Measurements from ENCODE around the gene DHX58. TPM values are rescaled to one million over a fixed set of nuclear protein-coding genes. Genes with fewer than 3 reads are reported as not detected.

Gene DHX58
- total RNA-seq, 1 experiment from 2014 or later: 7.8 TPM

DNA sequence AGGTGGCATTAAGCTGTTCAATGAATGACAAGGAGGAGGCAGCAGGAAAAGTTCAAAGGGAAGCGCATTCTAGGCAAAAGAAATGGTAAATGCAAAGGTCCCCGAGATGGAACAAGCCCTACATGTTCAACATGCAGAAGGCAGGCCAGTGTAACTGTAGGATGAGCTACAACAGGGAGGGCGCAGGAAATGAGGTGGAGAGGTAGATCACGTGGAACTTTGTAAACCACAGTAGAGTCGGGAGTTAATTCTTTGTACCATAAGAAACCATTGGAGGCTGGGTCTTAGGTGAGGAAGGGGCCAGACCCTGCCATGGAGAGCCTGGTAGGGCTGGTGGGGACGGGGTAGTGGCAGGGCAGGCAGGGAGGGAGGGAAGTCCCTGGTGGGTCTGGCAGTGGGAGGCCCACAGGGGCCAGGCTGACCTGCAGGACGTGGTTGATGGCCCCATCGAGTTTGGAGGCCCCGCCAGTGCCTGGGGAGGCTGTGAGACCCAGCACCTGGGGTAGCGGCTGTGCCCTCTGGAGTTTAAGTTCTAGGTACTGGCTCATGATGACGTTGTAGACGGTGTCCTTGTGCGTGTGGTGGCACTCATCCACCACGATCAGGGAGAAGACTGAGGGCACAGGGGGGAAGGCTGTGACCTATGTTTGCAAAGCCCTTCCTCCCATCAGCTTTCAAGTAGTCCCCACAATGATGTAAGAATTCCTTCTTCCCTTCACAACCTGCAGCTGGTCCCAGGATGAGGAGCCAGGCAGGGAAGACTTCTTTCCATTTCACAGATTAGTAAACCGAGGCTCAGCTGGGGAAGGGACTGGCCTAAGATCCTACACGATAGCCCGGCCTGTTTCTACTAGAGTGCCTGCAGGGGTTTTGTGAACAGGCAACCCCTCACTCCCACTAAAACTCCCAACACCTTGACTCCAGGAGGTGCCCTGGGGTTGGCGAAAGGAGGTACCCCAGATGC, 1.9 kb downstream of the DHX58 start:
- DNase-seq (ENCODE audit: low spot score): no peak

DNA sequence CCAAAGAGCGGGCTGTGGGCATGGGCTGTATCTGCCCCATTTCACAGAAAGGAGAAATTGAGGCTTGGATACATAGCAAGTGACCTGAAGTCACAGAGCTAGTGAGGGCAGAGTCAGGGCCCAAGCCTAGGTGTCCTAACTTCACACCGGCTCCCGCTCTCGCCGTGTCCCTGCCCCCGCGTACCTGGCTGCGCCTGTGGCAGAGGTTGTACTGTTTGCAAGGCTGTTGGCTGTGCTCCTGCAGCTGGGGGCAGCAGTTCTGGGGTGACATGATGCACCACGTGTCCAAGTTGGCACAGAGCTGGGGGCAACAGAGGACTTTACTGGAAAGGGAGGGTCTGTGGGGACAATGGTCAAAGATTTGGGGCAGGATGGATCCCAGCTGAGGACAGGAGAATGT, 3.4 kb downstream of the DHX58 start:
- no peak for DNase-seq (ENCODE audit: low spot score)

DNA sequence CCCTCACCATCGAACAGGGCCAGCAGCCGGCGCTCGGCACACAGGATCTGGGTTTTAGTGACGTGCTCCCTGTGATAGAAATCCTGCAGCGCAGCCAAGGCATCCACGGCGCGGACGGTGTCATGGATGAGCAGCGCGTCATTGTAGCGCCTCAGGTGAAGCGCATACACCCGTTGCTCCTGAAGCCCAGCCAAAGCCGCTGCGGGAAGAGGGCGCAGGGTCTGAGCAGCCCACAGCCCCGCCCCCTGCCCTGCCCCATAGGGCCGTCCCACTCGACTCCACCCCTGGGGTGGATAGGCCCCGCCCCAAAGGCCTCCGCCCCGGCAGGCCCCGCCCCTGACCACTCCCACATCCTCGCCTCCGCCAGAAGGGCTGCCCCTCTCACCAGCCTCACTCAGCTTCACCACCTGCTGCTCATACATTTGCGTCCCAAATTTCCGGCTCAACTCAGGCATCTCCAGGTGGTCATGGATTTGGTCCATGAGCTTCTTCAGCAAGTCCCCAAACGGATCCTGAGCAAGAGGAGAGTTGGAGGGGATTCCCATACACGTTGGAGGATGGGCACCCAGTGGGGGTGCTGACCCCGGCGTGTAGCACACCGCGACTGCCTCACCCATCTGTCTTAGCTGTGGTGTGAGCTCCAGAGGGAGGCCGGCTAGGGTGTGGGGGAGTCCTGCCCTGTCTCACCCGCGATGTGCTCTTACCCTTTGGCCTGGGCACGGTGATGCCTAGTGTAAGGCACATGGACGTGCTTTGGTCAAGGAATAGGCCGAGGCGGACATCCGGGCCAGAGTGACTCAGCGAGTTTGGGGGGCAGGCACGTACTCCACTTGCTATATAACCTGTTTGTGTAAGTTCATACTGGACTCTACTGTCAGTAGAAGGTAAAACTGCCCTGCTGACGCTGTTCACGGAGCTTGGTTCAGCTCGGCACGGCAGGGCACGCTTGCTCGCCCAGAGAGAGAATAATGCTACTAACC, 4.6 kb downstream of the DHX58 start:
- no peak for DNase-seq (ENCODE audit: low spot score)

DNA sequence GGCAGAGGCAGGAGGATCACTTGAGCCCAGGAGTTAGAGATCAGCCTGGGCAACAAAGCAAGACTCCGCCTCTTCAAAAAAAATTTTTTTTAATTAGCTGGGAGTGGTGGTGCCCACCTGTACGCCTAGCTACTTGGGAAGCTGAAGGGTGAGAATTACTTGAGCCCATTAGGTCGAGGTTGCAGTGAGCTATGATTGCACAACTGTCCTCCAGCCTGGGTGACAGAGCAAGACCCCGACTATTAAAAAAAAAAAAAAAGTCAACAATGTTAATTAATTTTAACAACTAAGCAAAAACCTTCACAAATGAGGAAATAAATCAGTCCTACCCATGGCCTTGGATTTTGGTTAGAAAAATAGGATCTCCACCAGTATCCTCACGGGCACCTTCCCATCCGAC, 5.4 kb downstream of the DHX58 start:
- DNase-seq (ENCODE audit: low spot score): no peak

DNA sequence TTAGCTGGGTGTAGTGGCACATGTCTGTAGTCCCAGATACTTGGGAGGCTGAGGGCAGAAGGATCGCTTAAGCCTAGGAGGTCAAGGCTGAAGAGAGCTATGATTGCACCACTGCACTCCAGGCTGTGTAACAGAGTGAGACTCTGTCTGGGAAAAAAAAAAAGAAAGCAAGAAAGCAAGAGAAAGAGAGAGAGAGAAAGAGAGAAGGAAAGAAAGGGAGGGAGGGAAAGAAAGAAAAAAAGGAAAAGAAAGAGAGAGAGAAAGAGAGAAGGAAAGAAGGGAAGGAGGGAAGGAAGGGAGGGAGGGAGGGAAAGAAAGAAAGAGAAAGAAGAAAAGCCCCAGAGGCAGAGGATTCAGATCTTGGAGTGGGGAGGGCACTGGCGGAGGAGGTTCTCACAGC, 6.5 kb downstream of the DHX58 start:
- DNase-seq (ENCODE audit: low spot score): no peak

DNA sequence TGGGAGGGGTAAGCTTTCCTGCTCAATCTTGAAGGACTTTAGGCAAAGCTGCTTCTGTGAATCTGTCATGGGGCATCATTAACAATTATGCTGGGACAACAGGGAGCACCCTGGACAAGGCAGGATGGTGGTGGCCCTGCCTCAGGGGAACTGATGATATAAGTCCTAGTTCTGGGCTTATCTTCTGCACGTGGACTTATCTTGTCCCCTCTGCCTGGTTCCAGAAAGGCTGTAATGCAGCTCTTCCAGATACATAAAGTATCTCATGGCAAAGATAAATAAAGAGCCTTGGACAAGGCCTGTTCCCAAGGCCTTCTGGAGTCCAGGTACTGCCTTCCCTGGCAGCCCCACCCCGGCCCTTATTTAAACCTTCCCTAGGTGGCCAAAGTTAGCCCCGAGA, 8.2 kb downstream of the DHX58 start:
- no peak for DNase-seq (ENCODE audit: low spot score)

DNA sequence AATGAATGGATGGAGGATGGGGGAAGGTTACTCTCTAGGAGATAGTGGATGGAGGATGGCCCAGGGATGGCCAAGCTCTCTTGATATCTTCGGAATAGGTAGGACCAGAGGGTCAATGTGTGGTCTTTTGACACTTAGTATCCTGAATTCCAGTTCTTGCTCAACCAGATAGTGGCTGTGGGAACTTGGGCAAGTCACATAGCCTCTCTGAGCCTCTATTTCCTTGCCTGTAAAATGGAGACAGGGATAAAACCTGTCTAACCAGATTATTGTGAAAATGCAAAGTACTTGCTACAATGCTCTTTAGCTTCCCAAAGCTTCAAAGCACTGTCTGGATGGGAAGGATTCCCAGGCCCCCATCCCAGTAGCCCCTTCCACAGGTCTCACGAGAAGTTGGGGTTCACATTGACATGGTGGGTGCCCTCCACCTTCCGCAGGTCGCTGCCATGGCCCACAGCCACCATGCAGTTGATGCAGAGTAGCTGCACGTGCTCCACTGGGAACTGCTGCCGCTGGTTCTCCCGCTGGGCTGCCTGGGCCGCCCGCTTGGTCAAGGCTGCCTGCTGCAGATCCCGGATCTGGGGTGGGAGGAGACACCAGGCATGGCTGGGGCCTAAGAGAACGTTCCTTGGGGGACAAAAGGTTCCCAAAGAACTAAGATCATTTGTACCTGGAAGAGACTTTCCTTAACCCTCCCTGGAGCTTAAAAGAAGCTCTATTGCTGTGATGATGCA, 9.1 kb downstream of the DHX58 start:
- no peak for DNase-seq (ENCODE audit: low spot score)

DNA sequence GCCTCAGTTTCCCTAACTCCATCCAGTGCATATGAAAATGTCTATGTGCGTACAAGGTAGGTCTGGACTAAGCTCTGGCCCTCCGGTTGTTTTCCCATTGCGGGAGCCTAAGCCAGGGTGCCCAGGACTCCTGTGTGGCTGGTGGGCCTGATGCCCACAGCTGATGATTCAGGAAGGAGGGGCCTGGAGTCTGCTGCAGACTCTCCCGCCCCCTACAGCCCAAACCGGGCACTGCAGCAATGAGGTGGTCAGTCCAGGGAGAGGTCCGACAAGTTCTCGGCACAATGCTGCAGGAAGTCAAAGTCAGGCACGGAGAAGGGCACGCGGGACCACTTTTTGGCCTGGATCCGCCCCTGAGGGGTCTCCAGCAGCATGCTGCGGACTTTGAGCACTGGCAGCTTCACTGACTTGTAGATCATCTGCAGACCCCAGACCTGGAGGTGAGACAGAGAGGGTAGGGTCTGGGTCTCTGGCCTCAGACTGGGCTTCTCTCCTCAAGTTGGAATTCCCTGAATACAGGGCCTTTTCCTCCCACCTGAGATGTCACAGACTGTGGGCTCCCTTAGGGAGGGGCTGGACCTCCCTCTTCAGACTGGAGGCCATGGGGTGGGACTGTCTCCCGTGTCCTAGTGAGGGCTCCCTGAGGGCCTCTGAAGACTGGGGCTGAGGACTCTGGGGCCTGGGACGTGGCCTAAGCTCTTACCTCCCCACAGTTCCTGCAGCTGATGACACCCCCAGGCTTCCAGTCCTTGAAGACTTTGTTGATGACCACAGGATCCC, 10.8 kb downstream of the DHX58 start:
- peak; percentile 60 for DNase-seq (ENCODE audit: low spot score)

DNA sequence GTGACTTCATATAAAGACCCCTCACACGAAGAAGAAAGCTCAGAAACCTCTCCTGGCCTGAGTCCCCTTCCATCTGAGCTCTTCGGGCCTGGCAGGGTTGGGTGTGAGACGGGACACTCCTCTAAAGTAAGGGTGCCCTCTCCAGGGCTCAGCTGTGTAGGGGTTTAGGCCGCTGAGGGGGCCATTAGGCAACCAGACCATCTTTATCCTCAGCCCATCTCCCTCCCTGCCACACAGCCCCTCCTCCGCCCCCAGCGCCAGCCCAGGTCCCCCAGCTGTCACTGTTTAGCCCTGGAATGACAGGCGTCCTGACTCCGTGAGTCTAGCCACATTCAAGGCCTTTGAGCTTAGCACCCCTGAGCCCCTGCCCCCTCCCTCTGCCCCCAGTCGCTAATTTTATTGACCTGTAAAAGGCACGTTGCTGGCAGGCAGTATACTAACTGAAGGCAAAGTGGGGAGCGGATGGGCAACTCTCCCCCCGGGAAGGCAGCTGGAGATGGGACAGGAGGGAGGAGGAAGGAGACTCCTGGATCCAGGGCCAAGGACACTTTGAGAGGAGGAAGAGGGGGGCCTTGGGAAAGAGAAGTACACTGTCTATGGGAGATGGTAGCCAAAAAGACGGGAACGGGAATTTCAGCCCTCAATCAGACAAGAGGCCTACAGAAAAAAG, 13.6 kb downstream of the DHX58 start:
- no peak for DNase-seq (ENCODE audit: low spot score)

DNA sequence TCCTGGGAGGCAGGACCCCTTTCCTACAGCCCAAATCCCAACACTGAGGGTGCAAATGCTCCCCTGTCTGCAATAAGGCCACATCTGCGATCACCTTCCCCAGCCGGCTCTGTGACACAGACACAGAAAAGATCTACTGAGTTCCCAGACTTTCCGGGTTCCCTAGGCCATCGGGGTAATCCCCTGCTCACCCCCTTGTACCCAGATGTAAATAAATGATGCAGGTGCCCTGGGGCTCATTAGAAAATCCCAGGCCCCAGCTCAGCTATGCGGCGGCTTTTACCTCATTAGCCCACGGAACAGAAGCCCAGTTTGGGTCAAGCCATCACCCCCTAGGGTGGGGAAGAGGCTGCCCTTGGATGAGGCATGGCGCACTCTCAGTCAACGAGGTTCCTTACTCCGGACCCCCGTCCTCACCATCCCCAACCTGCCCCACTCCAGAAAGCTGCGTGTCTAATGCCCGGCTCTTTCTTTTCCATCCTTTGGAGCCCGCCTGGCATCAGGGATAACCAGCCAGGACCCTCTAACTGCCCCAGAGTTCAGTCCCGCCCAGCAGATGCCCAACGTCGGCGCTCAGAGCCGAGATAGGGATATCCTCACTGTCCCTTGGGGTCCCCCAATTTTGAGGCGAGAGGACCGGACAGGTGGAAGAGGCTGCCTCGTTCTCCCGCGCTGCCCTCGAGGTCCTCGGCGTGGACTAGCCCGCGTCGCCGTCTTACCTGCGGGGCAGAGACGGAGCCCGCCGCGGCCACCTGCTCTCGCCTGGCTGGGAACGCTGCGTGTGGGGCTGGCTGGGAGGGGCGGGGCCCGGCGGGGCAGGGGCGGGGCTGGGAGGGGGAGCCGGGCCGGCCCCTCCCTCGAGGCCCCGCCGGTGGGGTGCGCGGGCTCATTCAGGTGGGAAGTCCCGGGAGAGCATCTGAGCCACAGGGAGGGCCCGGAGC, 14.6 kb downstream of the DHX58 start, which contains the start of gene ZNF385C:
Gene ZNF385C, minus strand, starts transcription at position 783 of the 941 bp plus-strand sequence. CDS start 35,417 bp downstream, outside the sequence.
- DNase-seq (ENCODE audit: low spot score): no peak

DNA sequence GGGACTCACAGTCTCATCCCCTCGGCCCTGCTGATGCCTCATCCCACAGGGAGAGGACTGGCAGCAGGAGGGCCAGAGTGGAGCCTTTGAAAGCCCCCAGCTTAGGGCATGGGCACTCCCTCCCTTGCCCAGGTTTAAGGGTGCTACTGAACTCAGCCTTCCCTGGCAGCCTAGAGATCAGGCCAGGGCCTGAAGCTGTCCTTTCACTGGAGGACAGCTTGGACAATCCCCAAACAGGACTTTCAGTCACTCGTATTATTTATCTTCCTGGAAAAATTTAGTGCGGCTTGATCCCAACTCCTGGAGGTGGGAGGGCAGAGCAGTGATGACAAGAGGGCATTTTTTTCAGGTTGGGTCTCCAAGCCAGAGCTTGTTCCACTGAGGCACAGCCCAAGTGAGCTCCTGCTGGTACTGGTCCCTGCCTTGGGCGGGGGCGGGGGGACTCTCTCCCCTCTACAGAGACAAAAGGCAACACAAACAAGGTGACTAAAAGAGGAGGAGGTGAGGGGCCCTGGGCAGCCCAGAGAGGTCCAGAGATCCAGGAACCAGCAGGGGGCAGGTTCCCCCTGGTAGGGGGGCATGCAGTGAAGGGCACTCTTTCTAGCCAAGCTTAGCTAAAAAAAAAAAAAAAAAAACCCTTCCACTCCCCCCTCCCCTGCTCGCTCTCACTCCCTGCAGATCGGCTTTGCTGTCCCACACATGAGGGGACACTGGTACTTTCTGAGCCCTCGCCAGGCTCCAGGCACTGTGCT, 16.0 kb downstream of the DHX58 start:
- DNase-seq (ENCODE audit: low spot score): no peak

DNA sequence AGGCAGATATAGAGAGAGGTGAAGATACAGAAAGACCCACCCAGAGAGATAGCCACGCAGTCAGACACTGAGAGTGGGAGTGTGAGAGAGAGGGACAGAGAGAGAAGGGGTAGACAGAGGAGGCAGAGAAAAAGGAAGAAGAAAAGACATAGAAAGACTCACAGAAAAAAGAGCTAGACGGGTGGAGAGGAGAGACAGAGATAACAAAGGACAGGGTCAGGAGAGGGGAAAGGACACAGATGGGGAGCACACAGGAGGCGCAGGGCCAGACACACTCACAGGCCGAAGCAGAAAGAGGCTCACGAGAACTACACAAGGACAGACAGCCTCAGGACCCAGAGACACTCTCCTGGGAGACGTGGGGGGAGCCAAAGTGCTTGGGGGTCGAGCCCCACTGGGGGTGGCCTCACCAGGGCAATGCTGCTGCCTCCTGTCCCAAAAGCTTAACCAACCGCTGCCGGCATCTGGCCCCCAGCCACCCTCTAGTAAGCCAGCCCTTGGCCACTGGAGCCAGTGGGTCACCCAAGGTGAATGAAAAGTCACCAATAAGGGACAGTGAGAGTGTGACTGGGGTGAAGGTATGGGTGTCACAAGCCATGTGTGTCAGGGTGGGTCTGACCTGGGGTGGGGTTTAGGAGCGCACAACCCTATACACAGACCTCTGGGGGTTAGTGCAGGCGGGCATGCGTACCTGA, 18.0 kb downstream of the DHX58 start:
- DNase-seq (ENCODE audit: low spot score): no peak

DNA sequence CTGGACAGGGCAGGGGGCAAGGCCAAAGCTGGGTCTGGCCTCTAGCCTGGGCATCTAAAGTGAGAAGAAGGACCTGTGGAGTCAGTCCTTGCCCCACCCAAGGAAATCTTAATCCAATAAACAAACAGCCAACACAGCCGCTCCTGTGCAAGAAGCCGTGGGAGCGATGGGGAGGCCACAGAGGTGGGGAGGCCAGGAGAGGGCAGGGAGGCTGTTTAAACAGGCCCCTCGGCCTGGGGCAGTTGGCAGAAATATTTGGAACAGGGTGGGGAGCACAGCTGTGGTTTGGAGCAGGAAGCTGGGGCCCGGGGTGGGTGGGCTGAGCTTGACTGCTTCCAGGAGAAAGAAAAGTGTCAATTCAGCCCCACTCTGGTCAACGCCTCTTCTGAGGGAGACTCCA, 19.6 kb downstream of the DHX58 start:
- no peak for DNase-seq (ENCODE audit: low spot score)

DNA sequence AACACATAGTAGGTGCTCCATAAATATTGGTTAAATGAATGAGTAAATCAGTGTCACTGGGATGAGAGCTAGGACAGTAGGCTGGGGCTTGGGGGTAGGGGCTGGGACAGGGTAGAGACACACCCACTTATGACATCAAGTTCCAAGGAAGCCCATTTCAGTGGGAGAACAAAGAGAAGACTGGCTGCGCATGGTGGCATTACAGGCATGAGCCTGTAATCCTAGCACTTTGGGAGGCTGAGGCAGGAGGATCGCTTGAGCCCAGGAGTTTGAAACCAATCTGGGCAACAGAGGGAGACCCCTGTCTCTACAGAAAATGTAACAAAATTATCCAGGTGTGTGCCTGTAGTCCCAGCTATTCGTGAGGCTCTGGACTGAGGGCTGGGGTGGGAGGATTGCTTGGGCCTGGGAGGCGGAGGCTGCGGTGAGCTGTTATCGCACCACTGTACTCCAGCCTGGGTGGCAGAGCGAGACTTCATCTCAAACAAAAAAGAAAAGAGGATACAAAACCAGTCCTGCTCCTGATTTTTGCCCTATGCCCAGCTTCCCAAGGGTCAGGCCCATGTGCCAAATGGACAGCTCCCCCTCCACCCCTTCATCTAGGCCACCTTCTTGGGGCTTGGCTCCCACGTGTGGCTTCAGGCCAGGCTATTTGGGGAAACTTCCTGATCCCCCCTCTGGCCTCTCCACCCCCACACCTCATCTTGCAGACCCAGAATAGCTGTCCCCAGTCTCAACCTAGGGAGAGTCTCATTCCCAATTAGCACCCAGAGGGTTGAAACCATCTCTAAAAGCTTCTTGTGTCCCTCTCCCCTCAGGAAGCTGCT, 21.3 kb downstream of the DHX58 start:
- DNase-seq (ENCODE audit: low spot score): no peak

DNA sequence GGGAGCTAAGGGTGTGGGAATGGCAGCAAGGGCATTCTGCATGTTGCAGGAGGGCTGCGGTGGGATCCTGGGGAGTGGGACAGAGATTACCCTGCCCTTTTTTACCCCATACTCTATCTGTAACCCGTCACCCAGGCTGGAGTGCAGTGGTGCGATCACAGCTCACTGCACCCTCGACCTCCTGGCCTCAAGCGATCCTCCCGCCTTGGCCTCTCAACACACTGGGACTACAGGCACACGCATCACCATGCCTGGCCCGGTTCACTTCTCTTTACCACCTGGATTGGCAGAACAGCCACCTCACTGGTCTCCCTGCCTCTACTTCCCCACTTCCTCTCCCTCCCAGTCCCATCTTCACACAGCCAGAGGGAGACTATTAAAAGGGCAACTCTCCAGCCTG, 23.8 kb downstream of the DHX58 start:
- DNase-seq (ENCODE audit: low spot score): no peak

DNA sequence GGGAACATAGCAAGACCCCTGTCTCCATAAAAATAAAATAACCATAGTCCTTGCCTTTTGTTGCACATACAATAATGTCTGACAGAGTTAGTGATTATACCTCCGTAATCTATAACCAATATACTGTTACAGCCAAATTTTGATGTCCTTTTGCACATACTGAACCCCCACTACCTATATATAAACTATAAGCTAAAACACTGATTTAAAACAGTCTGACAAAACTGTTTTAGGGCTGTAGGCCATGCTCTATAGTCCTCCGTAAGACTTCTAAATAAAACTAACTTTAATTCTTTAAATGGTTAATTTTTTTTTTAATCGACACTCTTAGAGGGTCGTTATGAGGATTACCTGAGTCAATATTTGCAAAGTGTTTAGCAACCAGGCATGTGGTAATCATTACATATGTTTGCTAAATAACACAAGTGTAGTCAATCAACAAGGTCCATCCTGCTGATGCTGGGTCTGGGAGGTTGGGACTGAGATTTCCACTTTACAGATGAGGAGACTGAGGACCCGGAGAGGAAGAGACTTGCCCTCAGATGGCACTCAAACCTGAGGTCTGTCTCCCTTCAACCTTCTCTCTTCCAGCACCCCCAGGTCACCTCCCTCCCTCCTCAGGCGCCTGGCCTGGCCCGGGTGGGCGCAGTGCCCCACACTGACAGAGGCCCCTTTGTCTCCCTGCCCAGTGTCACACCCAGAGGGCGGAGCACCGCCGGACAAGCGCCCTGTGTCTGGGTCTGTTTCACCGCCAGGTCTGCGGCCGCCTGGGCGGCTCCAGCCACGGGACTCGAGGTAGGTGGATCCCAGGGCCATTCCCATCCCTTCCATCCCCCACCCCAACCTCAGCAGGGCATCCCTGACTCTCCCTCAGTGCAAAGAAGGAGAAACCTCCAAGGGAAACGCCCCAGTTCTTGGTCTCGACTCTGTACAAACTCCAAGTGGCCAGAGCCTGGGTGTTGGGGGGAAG, 24.5 kb downstream of the DHX58 start:
- DNase-seq (ENCODE audit: low spot score): no peak

Measured in A172 (cell line).